Activated T-helper 1 cell treated with Interleukin-2 at 50 U/mL for 16 hours (primary cell): Measurements from ENCODE around the gene PM20D1.
A peak's percentile ranks its signal among the peaks of the same experiment; 100 is the strongest.
"Not testable (repeated sequence)": the region's sequence is repeated elsewhere in the genome, so short reads cannot be mapped to it uniquely, and the experiment has no call there.

Experiments
- DNase-seq: peaks from one replicate; pipeline ENCODE4 v3.0.0-alpha.2; 2020; ENCODE audit warnings: low read depth

PM20D1 gene, protein sequence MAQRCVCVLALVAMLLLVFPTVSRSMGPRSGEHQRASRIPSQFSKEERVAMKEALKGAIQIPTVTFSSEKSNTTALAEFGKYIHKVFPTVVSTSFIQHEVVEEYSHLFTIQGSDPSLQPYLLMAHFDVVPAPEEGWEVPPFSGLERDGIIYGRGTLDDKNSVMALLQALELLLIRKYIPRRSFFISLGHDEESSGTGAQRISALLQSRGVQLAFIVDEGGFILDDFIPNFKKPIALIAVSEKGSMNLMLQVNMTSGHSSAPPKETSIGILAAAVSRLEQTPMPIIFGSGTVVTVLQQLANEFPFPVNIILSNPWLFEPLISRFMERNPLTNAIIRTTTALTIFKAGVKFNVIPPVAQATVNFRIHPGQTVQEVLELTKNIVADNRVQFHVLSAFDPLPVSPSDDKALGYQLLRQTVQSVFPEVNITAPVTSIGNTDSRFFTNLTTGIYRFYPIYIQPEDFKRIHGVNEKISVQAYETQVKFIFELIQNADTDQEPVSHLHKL

DNA sequence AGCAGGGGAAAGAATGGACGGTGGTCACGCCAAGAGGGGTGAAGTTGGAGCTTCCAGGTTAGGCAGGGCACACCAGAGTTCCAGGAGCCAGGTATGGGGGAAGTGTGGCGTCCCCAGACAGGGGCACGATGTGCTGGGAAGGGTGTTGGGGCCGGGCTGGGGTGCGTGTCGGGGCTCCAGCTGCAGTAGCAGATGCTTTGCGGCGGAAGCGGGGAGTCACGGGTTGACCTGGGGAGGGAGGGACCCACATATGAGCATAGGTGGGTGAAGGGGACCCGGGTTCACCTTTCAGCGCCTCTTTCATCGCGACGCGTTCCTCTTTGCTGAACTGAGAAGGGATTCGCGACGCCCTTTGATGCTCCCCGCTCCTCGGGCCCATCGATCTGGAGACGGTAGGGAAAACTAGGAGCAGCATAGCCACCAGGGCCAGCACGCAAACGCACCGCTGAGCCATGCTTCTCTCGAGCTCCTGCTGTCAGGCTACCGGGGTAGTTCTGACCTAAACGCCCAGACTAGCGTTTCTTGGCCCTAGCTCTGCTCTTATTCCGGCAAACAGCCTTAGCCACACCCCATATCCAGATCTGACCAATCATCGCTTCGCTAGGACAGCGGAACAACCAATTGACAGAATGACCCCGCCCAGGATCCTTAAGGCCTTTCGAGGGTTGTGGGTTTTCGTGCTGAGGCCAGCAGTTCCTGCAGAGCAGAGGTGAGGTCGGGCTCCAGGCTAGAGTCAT is at the start of gene PM20D1:
PM20D1 (minus strand) TSS at position 514 of the 737 bp plus-strand sequence; CDS start at position 454, 60 bp downstream.
- peak; percentile 73 for DNase-seq

DNA sequence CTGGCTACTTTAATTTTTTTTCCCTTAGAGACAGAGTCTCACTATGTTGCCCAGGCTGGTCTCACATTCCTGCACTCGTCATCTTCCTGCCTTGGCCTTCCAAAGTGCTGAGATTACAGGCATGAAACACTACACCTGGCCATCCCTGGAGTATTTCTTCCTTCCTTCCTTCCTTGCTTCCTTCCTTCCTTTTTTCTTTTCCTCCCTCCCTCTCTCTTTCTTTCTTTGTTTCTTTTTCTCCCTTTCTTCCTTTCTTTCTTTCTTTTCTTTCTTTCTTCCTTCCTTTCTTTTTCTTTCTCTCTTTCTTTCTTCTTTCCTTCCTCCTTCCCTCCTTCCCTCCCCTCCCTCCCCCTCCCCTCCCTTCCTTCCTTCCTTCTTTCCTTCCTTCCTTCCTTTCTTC is 46.4 kb upstream of the PM20D1 start:
- no peak for DNase-seq

DNA sequence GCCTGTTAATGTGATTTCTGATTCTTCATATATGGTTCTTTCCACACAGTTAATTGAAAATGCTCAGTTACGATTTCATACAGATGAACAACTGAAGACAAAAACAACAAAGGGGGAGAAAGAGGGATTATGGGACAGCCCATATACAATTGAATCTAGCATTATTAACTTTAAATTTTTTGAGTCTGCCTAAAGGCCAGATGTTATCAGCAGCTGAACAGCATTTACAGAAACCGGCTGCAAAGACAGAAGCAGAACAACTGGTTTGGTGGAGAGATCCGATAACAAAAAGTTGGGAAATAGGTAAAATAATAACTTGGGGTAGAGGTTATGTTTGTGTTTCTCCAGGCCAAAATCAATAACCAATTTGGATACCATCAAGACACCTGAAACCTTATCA is 44.2 kb upstream of the PM20D1 start:
- not testable (repeated sequence) for DNase-seq

DNA sequence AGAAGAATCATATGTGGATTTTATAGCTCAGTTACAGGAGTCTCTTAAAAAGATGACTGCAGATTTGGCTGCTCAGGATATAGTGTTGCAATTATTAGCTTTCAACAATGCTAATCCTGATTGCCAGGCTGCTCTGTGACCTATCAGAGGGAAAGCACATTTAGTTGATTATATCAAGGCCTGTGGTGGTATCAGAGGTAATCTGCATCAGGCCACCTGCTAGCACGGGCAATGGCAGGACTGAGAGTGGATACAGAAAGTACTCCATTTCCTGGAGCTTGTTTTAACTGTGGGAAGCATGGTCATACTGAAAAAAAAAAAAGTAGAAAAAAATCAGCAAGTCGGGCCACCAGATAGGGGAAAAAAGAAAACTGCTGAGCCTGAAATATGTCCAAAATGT is 42.2 kb upstream of the PM20D1 start:
- not testable (repeated sequence) for DNase-seq

DNA sequence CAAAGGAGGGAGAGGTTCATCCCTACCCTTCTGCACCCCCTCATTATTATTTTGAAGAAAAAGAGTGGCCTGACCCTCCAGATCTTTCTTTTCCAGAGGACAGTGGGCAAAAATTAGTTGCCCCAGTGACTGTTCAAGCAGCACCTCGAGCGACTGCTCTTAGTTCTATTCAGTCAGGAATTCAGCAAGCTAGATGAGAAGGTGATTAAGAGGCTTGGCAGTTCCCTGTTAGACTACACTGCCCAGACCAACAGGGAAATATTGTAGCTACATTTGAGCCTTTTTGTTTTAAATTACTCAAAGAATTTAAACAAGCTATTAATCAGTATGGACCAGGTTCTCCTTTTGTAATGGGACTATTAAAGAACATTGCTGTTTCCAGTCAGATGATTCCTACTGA is 41.5 kb upstream of the PM20D1 start:
- DNase-seq: not testable (repeated sequence)

DNA sequence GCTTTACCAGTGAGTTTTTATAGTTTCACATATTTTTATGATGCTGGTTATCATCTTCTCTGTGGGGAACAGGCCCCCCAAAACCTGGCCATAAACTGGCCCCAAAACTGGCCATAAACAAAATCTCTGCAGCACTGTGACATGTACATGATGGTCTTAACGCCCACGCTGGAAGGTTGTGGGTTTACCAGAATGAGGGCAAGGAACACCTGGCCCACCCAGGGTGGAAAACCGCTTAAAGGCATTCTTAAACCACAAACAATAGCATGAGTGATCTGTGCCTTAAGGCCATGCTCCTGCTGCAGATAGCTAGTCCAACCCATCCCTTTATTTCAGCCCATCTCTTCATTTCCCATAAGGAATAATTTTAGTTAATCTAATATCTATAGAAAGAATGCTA is 40.7 kb upstream of the PM20D1 start:
- not testable (repeated sequence) for DNase-seq

DNA sequence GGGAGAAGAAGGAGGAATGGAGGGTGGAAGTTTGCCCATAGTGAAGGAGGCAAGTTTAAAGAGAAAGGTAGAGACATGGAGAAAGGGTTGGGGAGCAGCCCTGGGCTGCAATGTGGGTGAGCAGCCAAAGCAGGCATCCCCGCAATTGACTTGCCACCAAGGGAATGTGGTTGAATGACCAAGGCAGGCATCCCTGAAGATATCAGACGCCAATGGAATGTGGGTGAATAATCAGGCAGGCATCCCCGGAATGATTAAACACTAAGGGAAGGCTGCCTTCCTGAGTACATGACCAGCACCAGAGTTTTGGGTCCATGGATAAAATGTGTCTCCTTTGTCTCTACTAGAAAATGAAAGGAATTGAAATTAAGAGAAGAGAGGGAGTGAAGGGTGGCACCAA is 39.8 kb upstream of the PM20D1 start:
- DNase-seq: not testable (repeated sequence)

DNA sequence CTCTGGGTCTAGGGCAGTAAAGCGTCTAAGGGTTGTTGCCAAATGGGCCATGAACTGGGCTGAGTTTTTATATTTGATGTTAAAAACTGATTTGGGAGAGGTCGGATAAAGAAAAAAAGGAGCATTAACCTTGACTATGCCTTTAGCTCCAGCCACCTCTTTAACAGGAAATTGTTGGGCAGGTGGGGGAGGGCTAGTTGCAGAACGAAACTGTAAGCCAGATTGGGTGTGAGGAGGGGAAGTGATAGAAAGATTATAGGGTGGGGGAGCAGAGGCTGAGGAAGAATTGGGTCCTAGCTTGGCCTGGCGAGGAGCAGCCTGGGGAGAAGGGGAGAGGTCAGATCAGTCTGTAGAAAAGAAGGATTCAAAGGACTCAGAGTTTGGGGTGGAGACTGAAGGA is 39.1 kb upstream of the PM20D1 start:
- not testable (repeated sequence) for DNase-seq

DNA sequence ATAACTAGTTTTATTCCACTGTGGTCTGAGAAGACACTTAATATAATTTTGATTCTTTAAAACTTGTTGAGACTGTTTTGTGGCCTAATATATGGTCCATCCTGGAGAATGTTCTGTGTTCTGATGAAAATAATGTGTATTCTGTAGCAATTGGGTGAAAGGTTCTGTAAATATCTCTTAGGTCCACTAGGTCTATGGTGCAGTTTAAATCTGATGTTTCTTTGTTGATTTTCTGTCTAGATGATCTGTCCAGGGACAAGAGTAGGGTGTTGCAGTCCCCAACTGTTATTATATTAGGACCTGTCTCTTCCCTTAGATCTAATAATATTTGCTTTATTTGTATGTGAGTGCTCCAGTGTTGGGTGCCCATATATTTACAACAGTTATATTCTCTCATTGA is 33.9 kb upstream of the PM20D1 start:
- no peak for DNase-seq

DNA sequence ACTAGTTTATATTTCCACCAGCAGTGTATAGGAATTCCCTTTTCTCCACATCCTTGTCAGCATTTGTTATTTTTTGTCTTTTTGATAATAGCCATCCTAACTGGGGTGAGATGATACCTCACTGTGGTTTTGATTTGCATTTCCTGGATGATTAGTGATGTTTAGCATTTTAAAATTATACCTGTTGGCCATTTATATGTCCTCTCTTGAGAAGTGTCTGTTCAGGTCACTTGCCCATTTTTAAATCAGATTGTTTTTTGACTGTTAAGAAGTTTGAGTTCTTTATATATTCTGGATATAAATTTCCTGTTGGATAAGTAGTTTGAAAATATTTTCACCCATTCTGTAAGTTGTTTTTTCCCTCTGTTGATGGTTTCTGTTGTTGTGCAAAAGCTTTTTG is 31.0 kb upstream of the PM20D1 start:
- DNase-seq: no peak

DNA sequence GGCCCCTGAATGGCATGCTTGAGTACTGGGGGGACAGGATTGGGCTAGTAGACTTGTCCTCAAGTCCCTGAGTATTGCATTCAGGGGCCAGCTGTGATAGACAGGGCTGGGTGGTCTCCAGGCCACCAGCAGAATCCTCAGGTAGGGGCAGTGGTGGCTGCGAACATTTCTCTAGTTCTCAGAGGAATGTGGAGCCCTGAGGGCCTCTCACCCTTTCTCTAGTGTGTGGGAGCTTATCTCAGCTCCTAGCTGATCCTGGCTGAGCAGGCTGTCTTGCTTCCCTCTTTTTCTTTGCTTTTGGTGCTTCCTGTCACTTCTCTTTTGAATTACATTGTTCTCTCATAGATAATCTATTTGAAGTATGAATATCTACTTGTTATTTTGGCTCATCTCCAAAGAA is 30.0 kb upstream of the PM20D1 start:
- no peak for DNase-seq

DNA sequence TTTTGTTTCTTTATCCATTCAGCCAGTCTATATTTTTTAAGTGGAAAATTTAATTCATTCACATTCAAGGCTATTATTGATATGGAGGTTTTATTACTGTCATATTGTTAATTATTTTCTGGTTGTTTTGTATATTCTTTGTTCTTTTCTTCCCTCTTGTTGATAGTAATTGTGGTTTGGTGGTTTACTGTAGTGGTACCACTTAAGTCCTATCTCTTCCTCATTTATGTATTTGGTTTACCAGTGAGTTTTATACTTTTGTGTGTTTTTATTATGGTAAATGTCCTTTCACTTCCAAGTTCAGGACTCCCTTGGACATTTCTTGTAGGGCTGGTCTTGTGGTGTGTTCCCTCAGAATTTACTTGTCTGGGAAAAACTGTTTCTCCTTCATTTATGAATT is 28.1 kb upstream of the PM20D1 start:
- no peak for DNase-seq

DNA sequence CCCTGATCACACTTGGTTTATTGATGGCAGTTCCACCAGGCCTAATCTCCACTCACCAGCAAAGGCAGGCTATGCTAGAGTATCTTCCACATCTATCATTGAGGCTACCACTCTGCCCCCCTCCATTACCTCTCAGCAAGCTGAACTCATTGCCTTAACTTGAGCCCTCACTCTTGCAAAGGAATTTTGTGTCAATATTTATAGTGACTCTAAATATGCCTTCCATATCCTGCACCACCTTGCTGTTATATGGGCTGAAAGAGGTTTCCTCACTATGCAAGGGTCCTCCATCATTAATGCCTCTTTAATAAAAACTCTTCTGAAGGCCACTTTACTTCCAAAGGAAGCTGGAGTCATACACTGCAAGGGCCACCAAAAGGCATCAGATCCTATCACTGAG is 23.2 kb upstream of the PM20D1 start:
- not testable (repeated sequence) for DNase-seq

DNA sequence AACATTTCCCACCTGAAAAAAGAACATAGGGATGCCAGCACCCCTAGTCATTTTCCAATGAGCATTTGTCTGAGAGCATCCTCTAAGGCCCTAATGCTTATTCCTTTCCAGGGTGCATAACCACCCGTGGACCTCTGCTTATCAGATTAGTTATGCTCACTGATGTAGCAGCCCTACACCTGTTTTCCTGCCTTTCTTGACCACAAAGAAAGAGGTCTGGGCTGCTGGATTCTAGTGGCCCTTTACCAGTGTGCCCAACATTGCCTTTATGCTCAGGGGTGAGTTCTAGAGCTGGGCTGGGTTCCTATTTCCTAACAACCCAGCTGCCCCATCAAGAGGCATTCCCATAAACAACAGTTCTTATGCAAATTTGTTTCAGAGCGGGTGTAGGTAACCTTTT is 20.3 kb upstream of the PM20D1 start:
- DNase-seq: no peak

DNA sequence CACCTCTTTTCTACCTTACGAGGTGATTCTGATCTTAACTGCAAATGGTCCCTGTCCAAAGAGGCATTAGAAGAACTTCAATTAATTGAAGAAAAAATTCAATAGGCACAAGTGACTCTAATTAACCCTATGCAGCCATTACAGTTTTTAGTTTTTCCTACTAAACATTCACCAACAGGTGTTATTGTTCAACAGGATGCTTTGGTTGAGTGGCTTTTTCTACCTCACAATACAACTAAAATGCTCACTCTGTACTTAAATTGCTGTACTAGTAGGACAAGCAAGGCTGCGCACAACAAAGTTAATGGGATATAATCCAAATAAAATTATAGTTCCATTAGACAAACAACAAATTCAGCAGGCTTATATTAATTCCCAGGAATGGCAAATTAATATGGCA is 11.6 kb upstream of the PM20D1 start:
- DNase-seq: no peak

DNA sequence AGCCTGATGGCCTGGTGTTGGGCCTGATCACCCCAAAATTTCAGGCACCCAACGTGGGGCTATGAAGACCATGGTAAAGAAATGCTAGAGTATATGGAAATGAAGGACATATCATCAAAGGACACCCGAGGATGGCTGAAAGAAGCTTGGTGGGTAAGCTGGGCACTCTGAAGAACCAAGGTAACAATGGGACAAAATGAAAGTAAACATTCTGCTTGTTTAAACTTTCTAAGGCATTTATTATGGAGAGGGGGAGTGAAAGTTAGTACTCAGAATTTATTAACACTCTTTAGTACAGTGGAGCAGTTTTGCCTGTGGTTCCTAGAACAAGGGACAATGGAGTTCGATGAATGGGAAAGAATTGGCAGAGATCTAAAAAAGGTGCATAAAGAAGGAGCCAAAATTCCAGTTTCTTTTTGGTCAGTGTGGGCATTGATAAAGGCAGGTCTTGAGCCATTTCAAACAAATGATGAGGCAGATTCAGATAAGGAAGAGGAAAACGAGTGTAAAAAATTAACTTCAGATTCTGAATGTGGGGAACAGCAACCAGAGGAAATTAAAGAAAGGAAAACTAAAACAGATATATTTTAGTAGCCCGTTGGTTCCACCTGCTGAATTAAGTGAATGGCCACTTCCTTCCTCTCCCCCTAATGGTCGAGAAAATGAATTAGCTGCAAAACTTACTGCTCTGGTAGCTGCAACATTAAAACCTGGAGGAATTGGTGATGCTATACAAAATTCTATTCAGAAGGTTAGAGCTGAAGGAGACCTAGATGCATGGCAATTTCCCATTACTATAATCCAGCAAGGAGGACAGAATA is 8.4 kb upstream of the PM20D1 start:
- no peak for DNase-seq

DNA sequence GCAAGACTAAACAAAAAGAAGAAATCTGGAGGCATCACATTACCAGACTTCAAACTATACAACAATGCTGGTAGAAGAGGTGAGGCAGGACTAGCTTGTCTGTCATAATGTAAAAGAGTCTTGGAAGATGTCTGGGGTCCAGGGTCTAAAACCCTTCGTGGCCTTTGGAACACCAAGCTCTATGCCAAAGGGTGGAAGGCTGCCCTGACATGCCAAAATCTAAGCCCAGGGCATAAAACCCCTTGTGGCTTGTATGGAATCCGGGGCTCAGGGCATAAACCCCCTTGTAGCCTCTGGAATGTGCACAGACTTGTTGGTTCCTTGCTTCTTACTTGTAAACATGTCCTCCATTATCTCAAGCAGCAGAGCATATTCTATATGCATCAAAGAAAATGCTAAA is 7.6 kb upstream of the PM20D1 start:
- not testable (repeated sequence) for DNase-seq

DNA sequence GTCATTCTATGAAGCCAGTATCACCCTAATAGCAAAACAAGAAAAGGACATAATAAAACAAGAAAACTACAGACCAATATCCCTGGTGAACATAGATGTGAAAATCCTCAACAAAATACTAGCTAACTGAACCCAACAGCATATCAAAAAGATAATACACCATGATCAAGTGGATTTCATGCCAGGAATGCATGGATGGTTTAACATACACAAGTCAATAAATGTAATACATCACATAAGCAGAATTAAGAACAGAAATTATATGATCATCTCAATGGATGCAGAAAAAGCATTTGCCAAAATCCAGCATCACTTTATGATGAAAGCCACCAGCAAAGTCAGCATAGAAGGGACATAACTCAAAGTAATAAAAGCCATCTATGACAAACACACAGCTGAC is 6.5 kb upstream of the PM20D1 start:
- DNase-seq: no peak

DNA sequence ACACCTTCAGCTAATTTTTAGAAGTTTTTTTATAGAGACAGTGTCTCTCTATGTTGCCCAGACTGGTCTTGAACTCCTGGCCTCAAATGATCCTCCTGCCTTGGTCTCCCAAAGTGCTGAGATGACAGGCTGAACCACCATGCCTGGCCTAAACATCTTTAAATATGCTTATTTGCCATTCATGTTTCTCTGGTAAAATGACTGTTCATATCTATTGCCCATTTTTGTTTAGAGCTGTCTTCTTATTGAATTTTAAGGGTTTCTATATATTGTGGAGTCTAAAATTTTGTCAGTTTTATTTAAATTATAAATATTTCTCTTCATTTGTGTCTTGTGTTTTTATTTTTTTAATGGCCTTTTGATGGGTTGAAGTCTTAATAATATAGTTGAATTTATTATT is 3.0 kb upstream of the PM20D1 start:
- no peak for DNase-seq

DNA sequence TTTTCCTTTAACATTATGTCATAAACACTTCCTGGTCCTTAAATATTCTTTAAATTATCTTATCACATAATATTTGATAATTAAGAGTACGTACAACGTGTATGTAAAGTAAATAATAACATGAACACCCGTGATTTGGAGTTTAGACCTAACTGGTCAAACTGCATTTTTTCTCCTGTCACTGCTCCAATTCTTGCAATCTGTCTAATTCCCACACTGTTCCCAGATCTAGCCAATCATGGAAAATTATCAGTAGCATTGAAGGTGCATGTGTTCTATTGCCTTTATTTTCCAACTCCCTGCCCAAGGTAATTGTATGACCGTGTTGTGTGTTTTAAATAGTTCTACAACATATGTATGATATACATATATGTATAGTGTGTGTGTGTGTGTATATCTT is 2.1 kb upstream of the PM20D1 start:
- no peak for DNase-seq

DNA sequence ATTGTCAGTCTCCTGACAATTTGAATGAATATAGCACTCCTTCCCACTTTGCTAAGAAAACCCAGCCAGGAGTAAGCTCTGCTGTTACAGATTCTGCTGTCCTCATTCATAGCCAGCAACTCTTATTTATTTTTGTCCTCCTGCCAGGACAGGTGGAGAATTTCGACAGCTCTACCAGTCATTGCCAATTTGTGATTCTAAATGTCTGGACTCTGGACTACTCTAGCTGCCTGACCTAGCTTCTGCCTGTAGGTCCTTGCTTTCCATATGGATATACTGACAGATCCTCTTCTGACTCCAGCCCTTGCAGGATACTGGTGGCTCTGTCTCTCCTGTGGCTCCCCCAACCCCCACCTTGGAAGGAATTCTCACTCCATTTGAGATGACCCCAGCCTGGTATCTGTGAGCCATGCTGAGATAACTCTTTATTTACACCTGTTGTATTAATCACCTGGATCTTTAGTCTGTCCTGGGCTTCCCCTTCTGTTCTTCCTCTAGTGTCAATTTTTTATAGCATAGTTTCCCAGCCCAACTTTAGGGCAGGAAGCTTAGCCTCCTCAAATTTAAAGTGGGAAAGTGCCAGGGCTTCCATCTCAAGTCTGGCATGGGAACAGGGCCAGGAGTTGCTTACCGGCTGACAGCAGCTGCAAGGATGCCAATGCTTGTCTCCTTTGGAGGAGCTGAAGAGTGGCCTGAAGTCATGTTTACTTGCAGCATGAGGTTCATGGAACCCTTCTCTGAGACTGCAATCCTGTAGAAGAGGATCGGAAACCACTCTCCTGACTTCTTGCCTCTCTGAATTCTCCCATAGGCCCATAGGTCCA is 6.7 kb downstream of the PM20D1 start:
- no peak for DNase-seq

DNA sequence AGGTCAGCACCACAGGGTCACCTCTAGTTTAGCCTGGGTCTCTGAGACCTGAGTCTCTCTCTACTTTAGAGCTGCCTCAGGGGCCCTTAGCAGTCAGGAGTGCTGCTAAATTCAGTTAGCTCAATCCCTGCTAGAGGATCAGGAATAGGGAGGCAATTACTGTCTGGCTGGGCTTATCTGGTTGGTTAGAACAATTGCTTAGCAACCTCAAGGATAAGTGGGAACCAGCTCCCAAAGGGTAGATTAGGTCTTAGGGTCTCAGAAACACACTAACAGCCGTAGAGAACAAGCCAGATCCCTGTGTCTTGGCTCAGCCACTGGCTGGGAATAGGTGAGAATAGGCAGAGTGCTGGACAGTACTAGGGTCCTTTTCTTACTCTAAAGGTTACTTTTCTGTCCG is 7.7 kb downstream of the PM20D1 start:
- DNase-seq: no peak
